ENCODE measurements around the gene CYP1A1. TPM values are rescaled to one million over a fixed set of nuclear protein-coding genes. Genes with fewer than 3 reads are reported as not detected.
A peak's percentile ranks its signal among the peaks of the same experiment; 100 is the strongest.

Gene CYP1A1
- total RNA-seq, 4 donors from 2014 or later = 3.0 to 6.8 (median 3.6) TPM

DNA sequence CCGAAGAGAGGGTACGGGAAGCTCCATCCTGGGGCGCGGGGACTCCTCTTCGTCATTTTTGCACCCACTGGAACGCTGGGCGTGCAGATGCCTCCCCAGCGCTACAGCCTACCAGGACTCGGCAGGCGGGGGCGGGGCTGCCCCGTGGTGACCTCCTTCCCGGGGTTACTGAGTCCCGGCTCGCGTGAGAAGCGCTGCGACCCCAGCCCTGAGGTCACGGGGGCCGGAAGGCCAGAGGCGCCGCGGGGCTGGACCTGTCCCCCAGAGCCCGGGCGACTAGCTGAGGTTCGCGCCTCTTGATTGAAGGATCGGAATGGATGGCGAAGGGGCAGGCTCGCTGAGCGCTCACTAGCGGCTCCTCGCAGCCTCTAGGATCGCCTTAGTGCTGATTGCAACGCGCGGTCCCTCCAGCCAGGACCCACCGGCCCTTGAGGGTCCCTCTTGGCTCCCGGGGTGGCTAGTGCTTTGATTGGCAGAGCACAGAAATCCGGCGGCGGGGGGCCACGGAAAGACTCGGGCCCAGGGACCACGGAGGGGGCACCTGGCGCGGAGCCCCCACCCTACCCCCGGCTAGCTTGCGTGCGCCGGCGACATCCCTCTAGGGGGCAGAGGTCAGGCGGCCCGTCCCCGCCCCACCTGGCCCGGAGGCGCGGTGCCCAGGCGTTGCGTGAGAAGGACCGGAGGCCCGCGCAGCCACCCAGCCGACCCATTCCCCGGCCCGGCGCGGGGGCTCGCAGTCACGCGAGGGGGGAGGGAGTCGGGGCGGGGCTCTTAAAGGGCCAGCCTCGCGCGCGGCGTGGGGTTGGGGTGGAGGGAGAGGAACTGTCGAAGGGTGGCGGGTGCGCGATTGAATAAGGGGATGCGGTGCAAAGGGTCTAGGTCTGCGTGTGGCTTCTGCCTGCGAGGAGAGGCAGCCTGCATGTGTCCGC lies 781 bp upstream of the CYP1A1 start:
- no peak for TF ChIP-seq POLR2A (IDR thresholded peaks at IDR 0.05)
- TF ChIP-seq, protein P1, sequence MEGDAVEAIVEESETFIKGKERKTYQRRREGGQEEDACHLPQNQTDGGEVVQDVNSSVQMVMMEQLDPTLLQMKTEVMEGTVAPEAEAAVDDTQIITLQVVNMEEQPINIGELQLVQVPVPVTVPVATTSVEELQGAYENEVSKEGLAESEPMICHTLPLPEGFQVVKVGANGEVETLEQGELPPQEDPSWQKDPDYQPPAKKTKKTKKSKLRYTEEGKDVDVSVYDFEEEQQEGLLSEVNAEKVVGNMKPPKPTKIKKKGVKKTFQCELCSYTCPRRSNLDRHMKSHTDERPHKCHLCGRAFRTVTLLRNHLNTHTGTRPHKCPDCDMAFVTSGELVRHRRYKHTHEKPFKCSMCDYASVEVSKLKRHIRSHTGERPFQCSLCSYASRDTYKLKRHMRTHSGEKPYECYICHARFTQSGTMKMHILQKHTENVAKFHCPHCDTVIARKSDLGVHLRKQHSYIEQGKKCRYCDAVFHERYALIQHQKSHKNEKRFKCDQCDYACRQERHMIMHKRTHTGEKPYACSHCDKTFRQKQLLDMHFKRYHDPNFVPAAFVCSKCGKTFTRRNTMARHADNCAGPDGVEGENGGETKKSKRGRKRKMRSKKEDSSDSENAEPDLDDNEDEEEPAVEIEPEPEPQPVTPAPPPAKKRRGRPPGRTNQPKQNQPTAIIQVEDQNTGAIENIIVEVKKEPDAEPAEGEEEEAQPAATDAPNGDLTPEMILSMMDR (IDR thresholded peaks at IDR 0.05) = no peak
- peak in 1 of 2 donors; percentile 89 for DNase-seq (ENCODE audit: low spot score in 2 of 2)
- peak overlapping the region; percentile 23 for H3K4me3 ChIP-seq (ENCODE audit: low read depth, poor library complexity, severe bottlenecking)
- WGBS, 2 donors = 2 to 5% methylated on average over 32 to 65 of the region's 86 CpGs
- intact Hi-C loops (cut with DNase I; ENCODE audit: low total_unique reads) = no loop called here

DNA sequence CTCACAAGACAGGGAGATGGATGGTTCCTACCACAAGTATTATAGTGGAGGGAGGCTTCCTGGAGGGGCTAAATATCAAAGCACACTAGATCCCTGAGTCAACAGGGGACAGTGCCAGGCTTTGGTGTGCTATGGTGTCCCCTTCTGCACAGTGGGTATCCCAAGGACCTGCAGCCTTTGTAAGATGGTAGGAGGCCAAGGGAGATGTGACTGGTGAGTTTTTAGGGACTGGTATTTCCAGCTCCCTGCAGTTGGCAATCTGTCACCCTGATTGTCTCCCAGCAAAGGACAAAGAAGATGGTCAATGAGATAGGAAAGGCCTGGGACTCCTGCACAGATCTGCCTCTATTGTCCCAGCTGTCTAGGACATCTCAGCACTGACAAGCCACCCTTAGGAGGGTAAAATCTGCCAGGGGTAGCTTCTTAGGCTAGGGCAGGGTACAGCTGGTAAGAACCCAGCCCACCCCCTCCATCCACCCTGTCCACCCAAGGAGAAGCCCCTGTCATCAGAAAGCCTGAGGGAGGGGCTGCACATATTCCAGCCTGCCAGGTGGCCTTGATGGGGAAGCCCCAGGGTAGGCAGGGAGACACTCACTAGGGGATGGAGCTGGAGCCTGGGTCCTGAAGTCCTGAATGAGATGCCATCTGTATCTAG lies 631 bp downstream of the CYP1A1 start:
- intact Hi-C loops (cut with DNase I; ENCODE audit: low total_unique reads) = no loop called here
- TF ChIP-seq POLR2A (IDR thresholded peaks at IDR 0.05) = no peak
- TF ChIP-seq, protein P1 (IDR thresholded peaks at IDR 0.05) = no peak
- no peak overlapping the region for H3K4me3 ChIP-seq (ENCODE audit: low read depth, poor library complexity, severe bottlenecking)
- DNase-seq (ENCODE audit: low spot score in 2 of 2) = no peak

DNA sequence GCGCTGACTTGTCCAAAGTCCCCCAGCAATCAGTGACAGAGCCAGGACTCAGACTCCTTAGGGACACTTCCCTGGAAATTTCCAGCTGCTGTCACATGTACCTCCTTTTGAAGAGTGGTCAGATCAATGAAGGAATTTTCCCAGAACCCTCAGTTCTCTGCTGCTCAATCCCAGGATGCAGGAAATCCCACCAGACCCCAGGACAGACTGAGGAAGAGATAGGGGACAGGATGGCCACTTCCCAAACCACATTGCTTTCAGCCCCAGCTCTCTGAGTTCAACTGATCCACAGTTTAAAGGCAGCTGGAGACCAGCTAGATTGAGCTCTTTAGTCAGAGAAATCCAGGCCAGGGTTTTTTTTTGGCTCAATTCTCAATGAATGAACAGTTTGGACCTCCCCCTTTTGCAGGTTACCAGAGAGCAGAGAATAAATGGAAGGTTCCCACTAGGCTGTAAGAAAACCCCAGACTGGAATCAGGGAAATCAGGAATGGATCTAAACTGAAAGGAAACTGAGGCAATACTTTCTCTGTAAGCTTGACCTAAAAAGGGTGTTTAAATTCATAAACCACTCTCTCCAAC lies 1.5 kb downstream of the CYP1A1 start:
- no peak overlapping the region for H3K4me3 ChIP-seq (ENCODE audit: low read depth, poor library complexity, severe bottlenecking)
- DNase-seq (ENCODE audit: low spot score in 2 of 2) = no peak
- TF ChIP-seq POLR2A (IDR thresholded peaks at IDR 0.05) = no peak
- TF ChIP-seq, protein P1 (IDR thresholded peaks at IDR 0.05) = no peak
- intact Hi-C loops (cut with DNase I; ENCODE audit: low total_unique reads) = no loop called here
- WGBS, 2 donors = 63 to 83% methylated on average over 1 of the region's 1 CpG

DNA sequence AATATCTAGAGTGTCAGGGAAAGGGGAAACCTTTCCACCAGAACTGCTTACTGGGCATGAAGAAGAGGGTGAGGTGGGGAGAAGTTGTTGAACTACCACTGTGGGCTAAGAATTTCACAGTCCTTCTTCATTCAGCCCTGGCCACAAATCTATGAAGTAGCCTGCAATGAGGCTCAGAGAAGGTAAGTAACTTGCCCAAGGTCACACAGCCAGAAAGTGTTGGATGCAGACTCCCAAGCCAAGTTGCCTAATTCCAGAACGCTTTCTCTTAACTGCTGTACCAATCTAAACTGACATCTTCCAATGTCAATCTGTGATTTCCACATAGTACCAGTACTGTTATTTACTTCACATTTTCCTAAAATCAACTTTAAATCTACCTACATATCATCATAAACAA lies 2.1 kb downstream of the CYP1A1 start:
- TF ChIP-seq, protein P1 (IDR thresholded peaks at IDR 0.05) = no peak
- no peak for TF ChIP-seq POLR2A (IDR thresholded peaks at IDR 0.05)
- WGBS, 2 donors = 46 to 55% methylated on average over 1 of the region's 1 CpG
- no peak for DNase-seq (ENCODE audit: low spot score in 2 of 2)
- H3K4me3 ChIP-seq (ENCODE audit: low read depth, poor library complexity, severe bottlenecking) = no peak overlapping the region
- intact Hi-C loops (cut with DNase I; ENCODE audit: low total_unique reads) = no loop called here

DNA sequence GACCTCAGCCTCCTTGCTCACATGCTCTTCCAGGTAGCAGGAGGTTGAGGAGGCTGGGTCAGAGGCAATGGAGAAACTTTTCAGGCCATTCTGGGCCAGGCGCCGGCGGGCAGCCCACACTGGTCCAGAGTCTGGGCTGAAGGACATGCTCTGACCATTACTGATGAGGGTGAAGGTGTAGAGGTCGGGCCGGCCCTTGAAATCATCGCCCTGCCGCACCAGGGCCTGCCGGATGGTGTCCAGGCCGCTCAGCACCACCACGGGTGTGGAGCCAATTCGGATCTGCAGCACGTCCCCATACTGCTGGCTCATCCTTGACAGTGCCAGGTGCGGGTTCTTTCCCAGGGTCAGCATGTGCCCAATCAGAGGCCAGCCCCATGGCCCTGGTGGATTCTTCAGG lies 2.7 kb downstream of the CYP1A1 start:
- WGBS, 2 donors = 88 to 89% methylated on average over 13 of the region's 13 CpGs
- H3K4me3 ChIP-seq (ENCODE audit: low read depth, poor library complexity, severe bottlenecking) = no peak overlapping the region
- intact Hi-C loops (cut with DNase I; ENCODE audit: low total_unique reads) = no loop called here
- no peak for DNase-seq (ENCODE audit: low spot score in 2 of 2)
- TF ChIP-seq, protein P1 (IDR thresholded peaks at IDR 0.05) = no peak
- TF ChIP-seq POLR2A (IDR thresholded peaks at IDR 0.05) = no peak

Measured in lower leg skin (tissue), 4 donors.